ENCODE measurements around the gene RAB39A. TPM values are rescaled to one million over a fixed set of nuclear protein-coding genes. Genes with fewer than 3 reads are reported as not detected.

The RAB39A gene
- total and polyA plus RNA-seq, 10 of the 15 experiments (the other 5 are each of a cell fraction or from before 2014, with no cell fraction given) = 0.10 to 9.2 (median 4.9) TPM

DNA sequence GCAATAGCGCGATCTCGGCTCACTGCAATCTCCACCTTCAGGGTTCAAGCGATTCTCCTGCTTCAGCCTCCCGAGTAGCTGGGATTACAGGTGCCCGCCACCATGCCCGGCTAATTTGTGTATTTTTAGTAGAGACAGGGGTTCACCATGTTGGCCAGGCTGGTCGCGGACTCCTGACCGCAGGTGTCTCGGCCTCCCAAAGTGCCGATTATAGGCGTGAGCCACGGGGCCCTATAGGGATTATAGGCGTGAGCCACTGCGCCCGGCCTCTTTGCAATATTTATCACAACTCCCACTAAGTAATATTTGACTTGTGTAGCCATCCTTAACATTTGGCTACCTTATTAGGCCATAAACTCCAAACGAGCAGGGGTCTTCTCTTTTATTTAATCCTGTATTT, 79.6 kb downstream of the RAB39A start:
- no peaks in the 10 kb centered on the region for H3K27me3 ChIP-seq (replicated peaks in 1 of 2; ENCODE audit: control insufficient read depth in 2 of 2, insufficient read depth in 2 of 2, low read length in 1 of 2)
- intact Hi-C loops (cut with micrococcal nuclease; ENCODE audit: unreplicated experiment) (loop anchor here (10.0 kb wide), 2 partner anchors 443 to 637 kb away; partner anchors contain the start of gene ALKBH8), in situ Hi-C loops (cut with MboI) (loop anchor here (10.0 kb wide), 1 partner anchor 647 kb away; no protein-coding TSS in a partner anchor)
- ChIA-PET SMC1A (ENCODE audit: uncharacterized antibody, unreplicated experiment) (interaction anchor here (0.6 to 0.8 kb wide), 2 partner anchors 8 to 1005 kb away, joined by 4 to 5 read pairs; no protein-coding TSS in a partner anchor), RAD21 (ENCODE audit: unreplicated experiment) (interaction anchor here (1.8 to 3.3 kb wide), 2 partner anchors 18 to 62 kb away, joined by 13 to 30 read pairs; no protein-coding TSS in a partner anchor), CTCF (interaction anchor here (0.9 to 3.2 kb wide), 11 partner anchors 8 to 111 kb away, joined by 3 to 23 read pairs (median 15); no protein-coding TSS in a partner anchor), POLR2A (no interaction called here)
- ATAC-seq = no peak
- no peak overlapping the region for H3K4me2 ChIP-seq (ENCODE audit: control insufficient read depth, insufficient read depth)
- H3K9me3 ChIP-seq (replicated peaks; ENCODE audit: control insufficient read depth, insufficient read depth, low read length) = no peaks in the 10 kb centered on the region
- DNase-seq (ENCODE audit: low read depth, low spot score) = no peak
- H2AFZ ChIP-seq (ENCODE audit: control insufficient read depth, low read depth, low read length) = no peak overlapping the region
- H3K9ac ChIP-seq (ENCODE audit: control insufficient read depth, insufficient read depth, low read length) = no peak overlapping the region
- H3K27ac ChIP-seq (ENCODE audit: control insufficient read depth, insufficient read depth) = no peak overlapping the region
- BruUV-seq (replicated peaks) = no TSS peak
- H3K79me2 ChIP-seq (ENCODE audit: control insufficient read depth, insufficient read depth, low read length) = peaks cover 41% of the 10 kb centered on the region
- no peaks in the 10 kb centered on the region for H3K4me1 ChIP-seq (ENCODE audit: control insufficient read depth, insufficient read depth, low read length)
- FAIRE-seq = no peak
- no peaks in the 10 kb centered on the region for H4K20me1 ChIP-seq (ENCODE audit: control insufficient read depth, insufficient read depth)
- H3K36me3 ChIP-seq (ENCODE audit: control insufficient read depth in 2 of 2, insufficient read depth in 2 of 2, low read length in 1 of 2) = no peaks in the 10 kb centered on the region
- TF ChIP-seq ZNF274 (IDR thresholded peaks at IDR 0.05; ENCODE audit: insufficient read depth, insufficient read length) = no peak
- TF ChIP-seq YY1 (IDR thresholded peaks at IDR 0.05; ENCODE audit: low read depth, low read length) = no peak
- no peak for TF ChIP-seq SREBF2 (IDR thresholded peaks at IDR 0.05; ENCODE audit: low read length)
- TF ChIP-seq, protein P1, sequence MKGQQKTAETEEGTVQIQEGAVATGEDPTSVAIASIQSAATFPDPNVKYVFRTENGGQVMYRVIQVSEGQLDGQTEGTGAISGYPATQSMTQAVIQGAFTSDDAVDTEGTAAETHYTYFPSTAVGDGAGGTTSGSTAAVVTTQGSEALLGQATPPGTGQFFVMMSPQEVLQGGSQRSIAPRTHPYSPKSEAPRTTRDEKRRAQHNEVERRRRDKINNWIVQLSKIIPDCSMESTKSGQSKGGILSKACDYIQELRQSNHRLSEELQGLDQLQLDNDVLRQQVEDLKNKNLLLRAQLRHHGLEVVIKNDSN (IDR thresholded peaks at IDR 0.05; ENCODE audit: borderline replicate concordance, extremely low read length, insufficient read depth, low read depth, low read length) = no peak
- TF ChIP-seq PAX5 (IDR thresholded peaks at IDR 0.05; ENCODE audit: borderline replicate concordance, low read depth, low read length) = no peak
- no peak for TF ChIP-seq RUNX3 (IDR thresholded peaks at IDR 0.05; ENCODE audit: low read length)
- 93% methylated on average over 16 of the region's 18 CpGs for WGBS (ENCODE audit: insufficient coverage, insufficient replicate concordance, low lambda C conversion rate, missing lambda C conversion rate)
- no peak overlapping the region for H3K4me3 ChIP-seq
